ENCODE results near the gene TNFRSF13B. TPM values are rescaled to one million over a fixed set of nuclear protein-coding genes. Genes with fewer than 3 reads are reported as not detected.
"Not testable (repeated sequence)": the region's sequence is repeated elsewhere in the genome, so short reads cannot be mapped to it uniquely, and the experiment has no call there.

The TNFRSF13B gene
- total RNA-seq, 1 donor from 2014 or later, result not detected

DNA sequence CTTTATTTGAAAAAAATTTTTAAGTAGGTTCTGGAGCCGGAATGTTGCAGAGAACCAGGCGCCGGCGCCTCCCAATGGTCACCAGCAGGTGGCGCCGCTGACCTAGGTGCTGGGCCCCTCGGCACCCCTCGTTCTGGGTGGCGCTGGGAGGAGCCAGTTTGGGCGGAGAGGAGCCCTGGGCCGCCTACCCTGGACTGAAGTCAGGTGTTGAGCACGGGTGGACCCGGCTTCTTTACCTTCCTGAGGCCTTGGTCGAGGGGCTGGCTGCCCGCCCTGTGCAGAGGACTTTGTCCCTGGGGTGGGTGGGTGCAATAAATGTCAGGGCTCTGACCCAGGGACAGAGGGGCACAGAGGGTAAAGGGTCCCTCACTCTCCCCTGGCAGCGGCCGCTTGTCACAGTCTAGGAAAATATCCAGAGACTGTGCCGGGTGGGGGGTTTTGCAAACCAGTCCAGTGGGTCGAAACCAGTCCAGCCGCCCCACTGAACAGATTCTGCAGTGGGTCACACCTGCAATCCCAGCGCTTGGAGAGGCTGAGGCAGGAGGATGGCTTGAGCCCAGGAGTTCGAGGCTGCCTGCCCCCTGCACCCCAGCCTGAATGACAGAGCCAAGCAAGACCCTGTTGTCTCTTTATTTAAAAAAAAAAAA lies 30.1 kb upstream of the TNFRSF13B start:
- no peak overlapping the region for H3K4me3 Mint-ChIP-seq (ENCODE audit: unreplicated experiment)
- TF ChIP-seq, protein P1, sequence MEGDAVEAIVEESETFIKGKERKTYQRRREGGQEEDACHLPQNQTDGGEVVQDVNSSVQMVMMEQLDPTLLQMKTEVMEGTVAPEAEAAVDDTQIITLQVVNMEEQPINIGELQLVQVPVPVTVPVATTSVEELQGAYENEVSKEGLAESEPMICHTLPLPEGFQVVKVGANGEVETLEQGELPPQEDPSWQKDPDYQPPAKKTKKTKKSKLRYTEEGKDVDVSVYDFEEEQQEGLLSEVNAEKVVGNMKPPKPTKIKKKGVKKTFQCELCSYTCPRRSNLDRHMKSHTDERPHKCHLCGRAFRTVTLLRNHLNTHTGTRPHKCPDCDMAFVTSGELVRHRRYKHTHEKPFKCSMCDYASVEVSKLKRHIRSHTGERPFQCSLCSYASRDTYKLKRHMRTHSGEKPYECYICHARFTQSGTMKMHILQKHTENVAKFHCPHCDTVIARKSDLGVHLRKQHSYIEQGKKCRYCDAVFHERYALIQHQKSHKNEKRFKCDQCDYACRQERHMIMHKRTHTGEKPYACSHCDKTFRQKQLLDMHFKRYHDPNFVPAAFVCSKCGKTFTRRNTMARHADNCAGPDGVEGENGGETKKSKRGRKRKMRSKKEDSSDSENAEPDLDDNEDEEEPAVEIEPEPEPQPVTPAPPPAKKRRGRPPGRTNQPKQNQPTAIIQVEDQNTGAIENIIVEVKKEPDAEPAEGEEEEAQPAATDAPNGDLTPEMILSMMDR (IDR thresholded peaks at IDR 0.05), result peak; percentile 98

DNA sequence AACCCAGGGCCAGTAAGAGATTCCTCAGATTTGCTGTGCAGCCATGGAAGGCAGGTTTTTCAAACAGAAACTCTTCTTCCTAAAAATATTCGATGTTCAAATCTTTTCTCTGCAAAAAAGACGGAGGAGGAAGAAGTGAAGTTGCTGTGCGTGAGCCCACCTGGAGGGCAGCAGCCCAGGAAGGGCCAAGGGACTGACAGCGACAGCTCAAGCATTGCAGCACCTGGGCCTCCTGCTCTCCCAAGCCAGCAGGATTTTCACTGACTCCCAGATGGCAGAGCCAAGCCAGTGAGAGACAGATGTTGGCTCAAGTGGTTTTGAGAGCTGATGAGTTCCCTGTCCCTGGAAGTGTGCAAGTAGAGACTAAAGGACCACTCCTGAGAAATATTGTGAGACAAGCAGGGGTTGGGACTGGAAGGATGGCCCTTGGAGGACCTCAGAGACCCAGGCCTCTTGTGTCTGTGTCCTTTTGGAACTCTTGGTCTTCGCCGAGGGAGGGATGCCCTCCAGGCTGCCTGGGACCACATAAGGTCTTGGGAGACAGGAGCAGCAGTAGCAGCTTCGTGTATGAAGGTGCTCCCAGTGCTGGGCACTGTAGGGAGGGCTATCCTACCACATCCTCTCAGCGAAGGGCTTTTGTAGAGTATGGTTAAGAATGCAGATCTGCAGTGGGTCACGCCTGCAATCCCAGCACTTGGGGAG lies 29.3 kb upstream of the TNFRSF13B start:
- no peaks in the 10 kb centered on the region for H3K36me3 Mint-ChIP-seq (ENCODE audit: unreplicated experiment)
- H3K27me3 Mint-ChIP-seq (ENCODE audit: unreplicated experiment), result peaks cover 3% of the 10 kb centered on the region
- DNase-seq (ENCODE audit: extremely low spot score, unreplicated experiment), result no peak
- H3K27ac Mint-ChIP-seq (ENCODE audit: unreplicated experiment), result no peak overlapping the region
- TF ChIP-seq, protein P1 (IDR thresholded peaks at IDR 0.05), result no peak
- no peaks in the 10 kb centered on the region for H3K9me3 Mint-ChIP-seq (ENCODE audit: unreplicated experiment)
- H3K4me3 Mint-ChIP-seq (ENCODE audit: unreplicated experiment), result no peak overlapping the region
- peaks cover 26% of the 10 kb centered on the region for H3K4me1 Mint-ChIP-seq (ENCODE audit: unreplicated experiment)

More for the DNA sequence above, 30.1 kb upstream of the TNFRSF13B start:
- peak; percentile 91 for DNase-seq (ENCODE audit: extremely low spot score, unreplicated experiment)
- Mint-ChIP-seq H3K36me3 (ENCODE audit: unreplicated experiment) (no peaks in the 10 kb centered on the region), H3K9me3 (ENCODE audit: unreplicated experiment) (no peaks in the 10 kb centered on the region), H3K27me3 (ENCODE audit: unreplicated experiment) (peaks cover 3% of the 10 kb centered on the region), H3K4me1 (ENCODE audit: unreplicated experiment) (peaks cover 26% of the 10 kb centered on the region), H3K27ac (ENCODE audit: unreplicated experiment) (no peak overlapping the region)

DNA sequence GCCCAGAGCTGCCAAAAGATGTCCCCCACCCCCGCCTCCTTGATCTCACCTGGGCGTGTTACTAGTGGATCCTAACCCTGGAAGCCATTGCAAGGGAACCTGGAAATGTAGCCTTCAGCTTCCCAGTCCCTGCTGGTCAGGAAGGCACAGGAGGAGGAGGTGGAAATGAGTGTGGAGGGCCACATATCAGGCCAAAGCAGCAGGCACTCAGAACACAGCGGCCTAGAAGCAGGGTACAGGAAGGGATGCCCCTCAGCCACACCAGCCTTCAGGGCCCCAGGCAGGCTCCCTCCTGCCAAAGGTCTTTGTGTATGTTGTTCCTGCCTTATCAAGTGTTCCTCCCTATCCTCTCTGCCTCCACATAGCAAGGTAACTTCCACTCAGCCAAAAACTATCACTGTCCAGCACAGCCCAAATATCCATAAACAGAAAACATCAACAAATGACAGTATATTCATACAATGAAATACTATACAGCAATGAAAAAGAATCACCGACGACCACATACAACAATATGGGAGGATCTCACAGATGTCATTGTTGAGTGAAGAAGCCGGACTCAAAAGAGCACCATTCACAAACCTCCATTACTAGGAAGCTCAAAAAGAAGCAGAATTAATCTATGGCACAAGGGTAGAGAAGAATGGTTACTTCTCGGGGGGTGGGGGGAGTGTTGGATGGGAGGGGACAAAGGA lies 28.2 kb upstream of the TNFRSF13B start:
- Mint-ChIP-seq H3K4me1 (ENCODE audit: unreplicated experiment) (peaks cover 19% of the 10 kb centered on the region), H3K36me3 (ENCODE audit: unreplicated experiment) (no peaks in the 10 kb centered on the region), H3K27ac (ENCODE audit: unreplicated experiment) (no peak overlapping the region), H3K27me3 (ENCODE audit: unreplicated experiment) (peaks cover 2% of the 10 kb centered on the region), H3K4me3 (ENCODE audit: unreplicated experiment) (no peak overlapping the region), H3K9me3 (ENCODE audit: unreplicated experiment) (no peaks in the 10 kb centered on the region)
- TF ChIP-seq, protein P1 (IDR thresholded peaks at IDR 0.05), result no peak
- no peak for DNase-seq (ENCODE audit: extremely low spot score, unreplicated experiment)

DNA sequence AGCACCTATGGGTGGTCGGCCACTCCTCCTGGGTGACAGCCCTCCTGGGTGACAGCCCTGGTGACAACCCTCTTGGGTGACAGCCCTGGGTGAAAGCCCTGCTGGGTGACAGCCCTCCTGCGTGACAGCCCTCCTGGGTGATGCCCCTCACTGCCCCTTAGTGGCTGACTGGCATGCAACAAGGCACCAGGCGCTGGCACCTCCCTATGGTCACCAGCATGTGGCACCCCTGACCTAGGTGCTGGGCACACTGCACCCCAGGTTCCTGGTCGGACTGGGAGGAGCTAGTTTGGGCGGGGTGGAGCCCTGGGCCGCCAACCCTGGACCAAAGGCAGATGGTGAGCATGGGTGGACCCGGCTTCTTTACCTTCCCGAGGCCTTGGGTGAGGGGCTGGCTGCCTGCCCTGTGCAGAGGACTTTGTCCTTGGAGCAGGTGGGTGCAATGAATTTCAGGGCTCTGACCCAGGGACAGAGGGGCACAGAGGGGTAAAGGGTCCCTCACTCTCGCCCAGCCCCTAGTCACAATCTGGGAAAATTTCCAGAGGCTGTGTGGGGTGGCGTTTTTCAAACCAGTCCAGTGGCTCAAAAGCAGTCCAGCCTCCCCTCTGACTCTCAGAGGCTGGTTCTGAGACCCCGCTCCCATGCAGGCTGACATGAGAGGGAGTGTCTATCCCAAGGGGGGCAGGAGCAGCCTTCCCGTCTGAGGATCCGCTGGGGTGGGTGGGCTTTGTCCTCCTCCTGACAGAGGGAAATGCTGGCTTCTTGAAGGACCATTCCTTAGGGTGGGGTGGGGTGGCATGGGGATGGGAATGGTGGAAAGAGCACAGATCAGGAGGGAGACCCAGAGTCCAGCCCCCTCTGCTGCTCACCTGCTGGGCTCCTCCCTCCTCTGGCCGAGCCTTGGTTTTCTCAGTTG lies 25.9 kb upstream of the TNFRSF13B start:
- TF ChIP-seq, protein P1 (IDR thresholded peaks at IDR 0.05), result no peak
- Mint-ChIP-seq H3K9me3 (ENCODE audit: unreplicated experiment) (no peaks in the 10 kb centered on the region), H3K27ac (ENCODE audit: unreplicated experiment) (no peak overlapping the region), H3K4me1 (ENCODE audit: unreplicated experiment) (peaks cover 7% of the 10 kb centered on the region), H3K36me3 (ENCODE audit: unreplicated experiment) (no peaks in the 10 kb centered on the region), H3K4me3 (ENCODE audit: unreplicated experiment) (no peak overlapping the region), H3K27me3 (ENCODE audit: unreplicated experiment) (peaks cover 18% of the 10 kb centered on the region)
- DNase-seq (ENCODE audit: extremely low spot score, unreplicated experiment), result no peak

DNA sequence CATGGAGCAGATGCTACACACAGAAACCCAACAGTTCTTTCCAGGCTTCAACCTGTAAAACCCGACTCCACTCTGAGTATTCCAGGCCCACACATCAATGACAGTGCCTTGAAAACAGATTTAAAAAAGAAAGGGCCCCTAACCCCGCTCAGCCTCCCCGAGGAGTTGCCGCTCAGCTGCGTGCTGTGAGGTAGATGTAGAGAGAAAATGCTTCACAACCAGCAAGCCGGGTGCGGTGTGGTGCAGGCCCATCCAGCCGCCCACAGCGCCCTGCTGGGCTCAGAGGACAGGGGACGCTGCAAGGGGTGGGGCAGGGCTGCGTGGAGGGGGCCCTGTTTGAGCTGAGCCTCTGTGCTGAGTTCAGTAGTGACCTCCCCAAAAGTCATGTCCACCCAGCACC lies 24.8 kb upstream of the TNFRSF13B start:
- H3K9me3 Mint-ChIP-seq (ENCODE audit: unreplicated experiment); H3K4me3 Mint-ChIP-seq (ENCODE audit: unreplicated experiment); H3K27ac Mint-ChIP-seq (ENCODE audit: unreplicated experiment); DNase-seq (ENCODE audit: extremely low spot score, unreplicated experiment); H3K36me3 Mint-ChIP-seq (ENCODE audit: unreplicated experiment); H3K4me1 Mint-ChIP-seq (ENCODE audit: unreplicated experiment): not testable (repeated sequence)
- H3K27me3 Mint-ChIP-seq (ENCODE audit: unreplicated experiment), result peaks cover 18% of the 10 kb centered on the region
